PC-3 (cell line): ENCODE measurements around the gene KCNIP4.

Source experiments
- EZH2 ChIP-seq: fragments of 300-600 bp; sonication (generic); IDR thresholded peaks from one replicate; pipeline ENCODE4 v1.6.1; 2017; ENCODE audit warnings: antibody characterized with exemption, mild to moderate bottlenecking, low read length; ENCODE audit not compliant: unreplicated experiment
- EZH2phosphoT487 ChIP-seq: fragments of 300-600 bp; sonication (generic); IDR thresholded peaks from 2 replicates; pipeline ENCODE4 v1.6.1; 2018; ENCODE audit warnings: mild to moderate bottlenecking, antibody characterized with exemption, low read length, borderline replicate concordance
- TF ChIP-seq, protein P1 (sequence below): fragments of 300-600 bp; sonication (generic); conservative IDR thresholded peaks from 2 replicates; pipeline ENCODE4 v1.5.1; 2017; ENCODE audit warnings: antibody characterized with exemption, low read depth, mild to moderate bottlenecking, low read length

DNA sequence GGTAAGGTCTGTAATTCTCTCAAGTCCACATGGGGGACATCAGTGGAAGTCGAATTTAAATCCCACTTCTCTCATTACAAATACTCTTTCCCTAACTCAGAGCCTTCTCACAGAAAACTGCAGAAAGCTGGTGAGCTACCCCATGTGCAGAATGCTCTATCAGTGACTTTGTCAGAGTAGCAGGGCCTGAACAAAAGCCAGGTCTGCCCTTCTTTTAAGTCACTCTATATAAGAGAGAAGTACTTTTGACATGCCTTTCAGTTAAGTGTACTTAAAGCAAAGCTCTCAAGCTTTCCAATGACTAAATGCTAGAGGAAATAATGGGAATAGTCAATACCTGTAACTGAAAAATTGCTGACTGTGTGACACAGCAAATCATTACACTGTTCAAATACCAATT, 323.1 kb downstream of the KCNIP4 start:
- TF ChIP-seq EZH2phosphoT487: no peak
- TF ChIP-seq, protein P1, sequence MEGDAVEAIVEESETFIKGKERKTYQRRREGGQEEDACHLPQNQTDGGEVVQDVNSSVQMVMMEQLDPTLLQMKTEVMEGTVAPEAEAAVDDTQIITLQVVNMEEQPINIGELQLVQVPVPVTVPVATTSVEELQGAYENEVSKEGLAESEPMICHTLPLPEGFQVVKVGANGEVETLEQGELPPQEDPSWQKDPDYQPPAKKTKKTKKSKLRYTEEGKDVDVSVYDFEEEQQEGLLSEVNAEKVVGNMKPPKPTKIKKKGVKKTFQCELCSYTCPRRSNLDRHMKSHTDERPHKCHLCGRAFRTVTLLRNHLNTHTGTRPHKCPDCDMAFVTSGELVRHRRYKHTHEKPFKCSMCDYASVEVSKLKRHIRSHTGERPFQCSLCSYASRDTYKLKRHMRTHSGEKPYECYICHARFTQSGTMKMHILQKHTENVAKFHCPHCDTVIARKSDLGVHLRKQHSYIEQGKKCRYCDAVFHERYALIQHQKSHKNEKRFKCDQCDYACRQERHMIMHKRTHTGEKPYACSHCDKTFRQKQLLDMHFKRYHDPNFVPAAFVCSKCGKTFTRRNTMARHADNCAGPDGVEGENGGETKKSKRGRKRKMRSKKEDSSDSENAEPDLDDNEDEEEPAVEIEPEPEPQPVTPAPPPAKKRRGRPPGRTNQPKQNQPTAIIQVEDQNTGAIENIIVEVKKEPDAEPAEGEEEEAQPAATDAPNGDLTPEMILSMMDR: no peak
- TF ChIP-seq EZH2: no peak
